Liver (tissue), 9 donors: ENCODE results near the gene CISTR. TPM values are rescaled to one million over a fixed set of nuclear protein-coding genes. Genes with fewer than 3 reads are reported as not detected.

Experiments used
- DNase-seq: peaks from one replicate; pipeline ENCODE4 v3.0.0-alpha.2; 2017; ENCODE audit warnings: low spot score
- H3K27ac ChIP-seq, 2 donors: one replicate each; pipeline ENCODE4 v1.7.0; 2013; ENCODE audit warnings: inconsistent platforms in 2 of 2, low read length in 2 of 2, control low read depth in 1 of 2, low read depth in 1 of 2, mild to moderate bottlenecking in 1 of 2
- H3K27me3 ChIP-seq, 4 donors: one replicate each; pipeline versions ENCODE4 v1.6.1 to v1.7.0; 2013; ENCODE audit warnings: low read length in 3 of 4, inconsistent platforms in 1 of 4, mild to moderate bottlenecking in 1 of 4, moderate library complexity in 1 of 4; ENCODE audit not compliant: control insufficient read depth in 4 of 4, insufficient read depth in 4 of 4
- H3K36me3 ChIP-seq, 4 donors: one replicate each; pipeline versions ENCODE4 v1.6.1 to v1.7.0; 2013; ENCODE audit warnings: low read length in 3 of 4, mild to moderate bottlenecking in 3 of 4, low read depth in 1 of 4, moderate library complexity in 1 of 4; ENCODE audit not compliant: control insufficient read depth in 4 of 4, insufficient read depth in 3 of 4
- H3K4me1 ChIP-seq, 4 donors: one replicate each; pipeline versions ENCODE4 v1.6.1 to v1.7.0; 2013; ENCODE audit warnings: low read length in 3 of 4, mild to moderate bottlenecking in 3 of 4, moderate library complexity in 1 of 4; ENCODE audit not compliant: control insufficient read depth in 4 of 4, insufficient read depth in 4 of 4
- H3K4me3 ChIP-seq, 3 donors: one replicate each; pipeline versions ENCODE4 v1.6.1 to v1.7.0; 2013; ENCODE audit warnings: low read length in 3 of 3, control low read depth in 1 of 3, low read depth in 1 of 3, mild to moderate bottlenecking in 1 of 3
- H3K9ac ChIP-seq, 2 donors: one replicate each; pipeline ENCODE4 v1.7.0; 2013; ENCODE audit warnings: low read length in 2 of 2, mild to moderate bottlenecking in 2 of 2, moderate library complexity in 2 of 2, control low read depth in 1 of 2, low read depth in 1 of 2
- H3K9me3 ChIP-seq, 4 donors: one replicate each; pipeline versions ENCODE4 v1.6.1 to v1.7.0; 2013; ENCODE audit warnings: low read length in 3 of 4; ENCODE audit not compliant: control insufficient read depth in 4 of 4
- ATF3 ChIP-seq: IDR thresholded peaks from 2 replicates; pipeline ENCODE4 v1.6.1; 2016; ENCODE audit warnings: antibody characterized with exemption
- CTCF ChIP-seq: fragments of 150-350 bp; IDR thresholded peaks from 2 replicates; pipeline ENCODE4 v1.5.1; 2017; ENCODE audit warnings: improper control_type of control experiment, low read depth, low read length; ENCODE audit not compliant: missing input control
- FOXA1 ChIP-seq: IDR thresholded peaks from 2 replicates; pipeline ENCODE4 v1.6.1; 2016; ENCODE audit warnings: antibody characterized with exemption
- FOXA2 ChIP-seq: IDR thresholded peaks from 2 replicates; pipeline ENCODE4 v1.6.1; 2016; ENCODE audit warnings: antibody characterized with exemption
- HNF4A ChIP-seq, 2 donors: conservative IDR thresholded peaks; 2 replicates each; pipeline ENCODE4 v1.6.1; 2016; ENCODE audit warnings: antibody characterized with exemption in 2 of 2, mild to moderate bottlenecking in 2 of 2
- HNF4G ChIP-seq: IDR thresholded peaks from 2 replicates; pipeline ENCODE4 v1.6.1; 2016; ENCODE audit warnings: antibody characterized with exemption
- MAX ChIP-seq: IDR thresholded peaks from 2 replicates; pipeline ENCODE4 v1.6.1; 2016; ENCODE audit warnings: antibody characterized with exemption
- NR2F2 ChIP-seq: IDR thresholded peaks from 2 replicates; pipeline ENCODE4 v1.6.1; 2016; ENCODE audit warnings: antibody characterized with exemption
- RAD21 ChIP-seq, 2 donors: IDR thresholded peaks; 2 replicates each; pipeline ENCODE4 v1.6.1; 2016; ENCODE audit warnings: antibody characterized with exemption in 2 of 2, mild to moderate bottlenecking in 2 of 2
- REST ChIP-seq: IDR thresholded peaks from 2 replicates; pipeline ENCODE4 v1.6.1; 2016; ENCODE audit warnings: antibody characterized with exemption, mild to moderate bottlenecking
- RXRA ChIP-seq, 2 donors: IDR thresholded peaks; 2 replicates each; pipeline ENCODE4 v1.6.1; 2017 to 2018; ENCODE audit warnings: antibody characterized with exemption in 2 of 2, mild to moderate bottlenecking in 1 of 2
- SP1 ChIP-seq: IDR thresholded peaks from 2 replicates; pipeline ENCODE4 v1.6.1; 2018; ENCODE audit warnings: antibody characterized with exemption, mild to moderate bottlenecking
- YY1 ChIP-seq: IDR thresholded peaks from 2 replicates; pipeline ENCODE4 v1.6.1; 2016; ENCODE audit warnings: antibody characterized with exemption, mild to moderate bottlenecking
- ZBTB33 ChIP-seq: IDR thresholded peaks from 2 replicates; pipeline ENCODE4 v1.6.1; 2016; ENCODE audit warnings: antibody characterized with exemption
- WGBS: extraction: QIAGEN DNeasy Blood & Tissue Kit; methylation state at CpG from one replicate; pipeline ENCODE4 v1.1.7; 2013; 5-methylcytosine and 5-hydroxymethylcytosine counted together
- polyA plus RNA-seq, 2 donors: library from polyadenylated mRNA; stranded (reverse) in 1 of 2; unstranded in 1 of 2; fragments of 200-250 nt in 1 of 2; fragments of >200 nt in 1 of 2; fragmentation: Nextera tagmentation in 1 of 2; extraction: Ambion mirVana in 1 of 2; gene quantifications; one replicate each; pipeline versions ENCODE4 v1.2.1 to v1.2.3, GENCODE V29; 2013 to 2015
- total RNA-seq, 2 donors: library from RNA; depleted of rRNA; stranded (reverse); fragments of >200 nt; gene quantifications; one replicate each; pipeline ENCODE4 v1.2.3, GENCODE V29; 2014
- donor health status: healthy.
- donor health status: healthy.
- donor health status: healthy.
- donor health status: healthy.
- donor health status: healthy.

CISTR gene
- total and polyA plus RNA-seq, 4 donors, result not detected

GRCh38 chr12:53756300-53757100 lies 4.7 kb upstream of the CISTR start:
- Histone ChIP-seq H3K27me3 (peaks cover 0 to 7% (median 4%) of the 10 kb centered on the region in 4 donors), H3K9me3 (no peaks in the 10 kb centered on the region), H3K27ac (no peak overlapping the region), H3K36me3 (no peaks in the 10 kb centered on the region), H3K4me3 (no peak overlapping the region), H3K4me1 (peaks cover 3 to 4% (median 4%) of the 10 kb centered on the region in 4 donors), H3K9ac (no peak overlapping the region)
- no peak for DNase-seq
- 79% methylated on average over 5 of the region's 5 CpGs for WGBS
- TF ChIP-seq ZBTB33 (no peak), FOXA1 (no peak), FOXA2 (no peak), HNF4G (no peak), HNF4A (conservative IDR thresholded peaks at IDR 0.05) (no peak), RXRA (IDR thresholded peaks at IDR 0.05) (no peak), SP1 (no peak), REST (no peak), YY1 (no peak), MAX (no peak), RAD21 (IDR thresholded peaks at IDR 0.05) (no peak)

- DNase-seq, result no peak
- TF ChIP-seq HNF4A (conservative IDR thresholded peaks at IDR 0.05), result no peak
- TF ChIP-seq CTCF, result no peak
- no peak for TF ChIP-seq HNF4G
- no peak for TF ChIP-seq NR2F2
- TF ChIP-seq RXRA (IDR thresholded peaks at IDR 0.05), result no peak
- TF ChIP-seq YY1, result no peak
- TF ChIP-seq FOXA1, result no peak
- TF ChIP-seq MAX, result no peak
- TF ChIP-seq SP1, result no peak
- no peak for TF ChIP-seq ATF3
- Histone ChIP-seq H3K9ac (no peak overlapping the region), H3K9me3 (no peaks in the 10 kb centered on the region), H3K27me3 (peaks cover 0 to 7% (median 5%) of the 10 kb centered on the region in 4 donors), H3K4me3 (no peak overlapping the region), H3K36me3 (no peaks in the 10 kb centered on the region), H3K4me1 (peaks cover 8 to 10% (median 9%) of the 10 kb centered on the region in 4 donors), H3K27ac (no peak overlapping the region)
- WGBS, result 48% methylated on average over 3 of the region's 3 CpGs
Measured at GRCh38 chr12:53755893-53756292, 4.1 kb upstream of the CISTR start.
